GM19239 (cell line): ENCODE measurements around the gene ANGPTL4.
"Not testable (repeated sequence)": the region's sequence is repeated elsewhere in the genome, so short reads cannot be mapped to it uniquely, and the experiment has no call there.

Source experiments
- DNase-seq: peaks from one replicate; pipeline ENCODE4 v3.0.0; 2011; ENCODE audit warnings: low spot score; ENCODE audit not compliant: insufficient read length
- FAIRE-seq: peaks from 2 replicates; lab custom pipeline; 2011; peaks lifted over from hg19 to GRCh38; lab: Jason Lieb, UNC

The ANGPTL4 gene

DNA sequence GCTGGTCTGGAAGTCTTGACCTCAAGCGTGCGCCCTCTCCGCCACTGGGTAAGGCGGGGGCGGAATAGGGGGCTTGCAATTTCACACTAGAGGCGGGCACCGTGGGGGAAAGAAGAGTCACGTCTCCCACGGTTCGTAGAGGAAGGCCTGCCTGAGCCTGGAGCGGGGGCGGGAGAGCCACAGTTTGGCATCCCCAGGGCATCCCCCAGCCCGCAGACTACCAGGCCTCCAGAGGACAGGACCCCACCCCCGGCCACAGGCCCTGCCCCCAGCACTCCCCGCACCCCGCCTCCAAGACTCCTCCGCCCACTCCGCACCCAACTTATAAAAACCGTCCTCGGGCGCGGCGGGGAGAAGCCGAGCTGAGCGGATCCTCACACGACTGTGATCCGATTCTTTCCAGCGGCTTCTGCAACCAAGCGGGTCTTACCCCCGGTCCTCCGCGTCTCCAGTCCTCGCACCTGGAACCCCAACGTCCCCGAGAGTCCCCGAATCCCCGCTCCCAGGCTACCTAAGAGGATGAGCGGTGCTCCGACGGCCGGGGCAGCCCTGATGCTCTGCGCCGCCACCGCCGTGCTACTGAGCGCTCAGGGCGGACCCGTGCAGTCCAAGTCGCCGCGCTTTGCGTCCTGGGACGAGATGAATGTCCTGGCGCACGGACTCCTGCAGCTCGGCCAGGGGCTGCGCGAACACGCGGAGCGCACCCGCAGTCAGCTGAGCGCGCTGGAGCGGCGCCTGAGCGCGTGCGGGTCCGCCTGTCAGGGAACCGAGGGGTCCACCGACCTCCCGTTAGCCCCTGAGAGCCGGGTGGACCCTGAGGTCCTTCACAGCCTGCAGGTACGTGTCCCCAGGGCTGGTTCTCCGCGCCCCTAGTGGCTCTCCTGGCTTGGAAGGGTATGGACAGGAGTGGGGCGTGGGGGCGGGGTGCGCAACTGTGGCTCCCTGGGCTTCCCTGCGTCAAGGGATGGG, at the start of gene ANGPTL4:
Gene ANGPTL4 (plus strand): TSS at position 353 of the 969 bp plus-strand sequence. CDS start 167 bp downstream, at position 520.
- no peak for DNase-seq
- FAIRE-seq = no peak

DNA sequence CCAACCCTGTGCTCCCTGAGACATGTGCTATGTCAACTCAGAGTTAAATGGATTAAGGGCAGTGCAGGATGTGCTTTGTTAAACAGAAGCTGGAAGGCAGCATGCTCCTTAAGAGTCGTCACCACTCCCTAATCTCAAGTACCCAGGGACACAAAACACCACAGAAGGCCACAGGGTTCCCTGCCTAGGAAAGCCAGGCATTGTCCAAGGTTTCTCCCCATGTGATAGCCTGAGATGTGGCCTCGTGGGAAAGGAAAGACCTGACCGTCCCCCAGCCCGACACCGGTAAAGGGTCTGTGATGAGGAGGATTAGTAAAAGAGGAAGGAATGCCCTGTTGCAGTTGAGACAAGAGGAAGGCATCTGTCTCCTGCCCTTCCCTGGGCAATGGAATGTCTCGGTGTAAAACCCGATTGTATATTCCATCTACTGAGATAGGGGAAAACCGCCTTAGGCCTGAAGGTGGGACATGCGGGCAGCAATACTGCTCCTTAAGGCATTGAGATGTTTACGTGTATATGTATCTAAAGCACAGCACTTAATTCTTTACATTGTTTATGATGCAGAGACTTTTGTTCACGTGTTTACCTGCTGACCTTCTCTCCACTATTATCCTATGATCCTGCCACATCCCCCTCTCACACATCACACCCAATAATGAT, 48.8 kb upstream of the ANGPTL4 start:
- not testable (repeated sequence) for FAIRE-seq, DNase-seq

DNA sequence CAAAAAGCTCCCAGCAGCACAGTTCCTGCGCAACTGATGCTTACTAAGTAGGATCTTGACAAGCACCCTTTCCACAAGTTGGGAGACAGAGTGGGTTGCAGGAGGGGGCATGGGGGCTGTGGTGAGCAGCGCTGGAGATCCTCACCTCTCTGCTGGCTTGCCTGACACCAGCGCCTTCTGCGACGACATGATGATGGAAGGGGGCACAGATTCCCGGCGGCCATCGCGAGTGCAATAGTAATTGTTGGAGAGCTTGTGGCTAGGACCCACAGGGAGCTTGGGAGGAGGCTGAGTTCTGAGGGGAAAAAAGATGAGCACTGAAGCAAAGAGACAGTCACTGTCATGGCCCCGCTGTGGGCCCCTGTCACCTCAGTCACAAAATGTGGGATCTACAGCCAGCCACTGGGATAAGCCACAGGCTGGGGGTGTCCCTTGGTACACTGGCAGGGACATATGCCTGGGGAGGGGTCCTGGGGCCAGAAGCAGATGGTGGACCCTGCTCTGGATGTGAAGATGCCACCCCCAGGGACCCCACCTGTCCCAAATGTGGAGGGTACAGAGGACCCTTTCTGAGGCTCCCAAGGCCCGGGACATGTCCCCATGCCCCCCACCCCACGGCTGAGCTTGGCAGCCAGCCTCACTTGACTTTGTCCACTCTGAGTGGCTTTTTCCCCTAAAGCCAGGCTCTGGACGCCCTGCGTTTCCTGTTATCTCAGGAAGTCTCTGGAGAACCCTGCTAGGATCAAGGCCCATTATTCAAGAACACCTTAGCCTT, 47.4 kb upstream of the ANGPTL4 start:
- DNase-seq (no peak), FAIRE-seq (no peak)

GRCh38 chr19:8318835-8319234, 45.1 kb upstream of the ANGPTL4 start:
- not testable (repeated sequence) for FAIRE-seq, DNase-seq

DNA sequence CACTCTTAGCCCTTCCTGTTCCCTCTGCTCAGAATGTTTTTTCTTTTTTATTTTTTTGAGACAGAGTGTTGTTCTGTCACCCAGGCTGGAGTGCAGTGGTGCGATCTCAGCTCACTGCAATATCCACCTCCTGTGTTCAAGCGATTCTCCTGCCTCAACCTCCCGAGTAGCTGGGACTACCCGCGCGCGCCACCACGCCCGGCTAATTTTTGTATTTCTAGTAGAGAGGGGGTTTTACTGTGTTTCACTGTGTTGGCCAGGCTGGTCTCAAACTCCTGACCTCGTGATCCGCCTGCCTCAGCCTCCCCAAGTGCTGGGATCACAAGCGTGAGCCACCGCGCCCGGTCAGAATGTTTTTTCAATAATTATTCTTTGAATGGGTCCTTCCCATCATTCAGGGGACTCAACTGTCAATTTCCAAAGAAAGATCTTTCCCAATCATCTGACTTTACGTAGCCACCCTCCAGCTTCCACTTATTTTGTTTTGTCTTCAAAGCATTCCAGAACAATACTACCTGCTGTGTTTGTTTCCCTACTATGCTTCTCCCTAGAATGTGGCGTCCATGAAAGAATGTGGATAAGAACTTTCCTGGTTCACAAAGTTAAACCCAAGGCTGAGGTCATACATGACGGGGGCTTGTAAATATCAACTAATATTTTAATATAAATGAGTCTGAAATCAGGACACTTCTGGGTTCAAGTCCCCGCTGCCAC, 44.0 kb upstream of the ANGPTL4 start:
- FAIRE-seq (no peak), DNase-seq (no peak)

DNA sequence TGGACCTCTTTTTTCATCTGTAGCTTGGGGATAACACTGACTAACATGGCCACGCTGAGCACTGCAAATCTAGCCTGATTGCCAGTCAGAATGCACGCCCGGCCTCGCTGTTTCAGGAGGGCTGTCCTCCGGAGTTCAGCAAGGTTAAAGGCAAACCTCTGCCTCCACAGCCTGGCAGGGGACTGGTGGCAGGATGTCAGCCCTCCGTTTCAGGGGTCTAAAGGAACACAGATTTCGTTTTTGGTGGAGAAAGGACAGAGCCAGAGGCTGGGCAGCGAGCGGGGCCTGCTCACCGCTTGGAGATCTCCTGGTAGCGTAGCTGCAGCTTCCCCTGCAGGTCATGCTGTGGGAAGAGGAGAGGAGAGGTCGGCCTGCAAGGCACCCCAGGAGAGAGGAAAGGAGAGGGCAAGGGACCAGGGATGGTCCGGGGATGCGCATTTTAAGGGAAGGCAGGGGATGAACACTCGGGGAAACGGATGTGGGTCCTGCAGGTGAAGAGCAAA, 43.3 kb upstream of the ANGPTL4 start:
- FAIRE-seq = no peak
- DNase-seq = no peak

DNA sequence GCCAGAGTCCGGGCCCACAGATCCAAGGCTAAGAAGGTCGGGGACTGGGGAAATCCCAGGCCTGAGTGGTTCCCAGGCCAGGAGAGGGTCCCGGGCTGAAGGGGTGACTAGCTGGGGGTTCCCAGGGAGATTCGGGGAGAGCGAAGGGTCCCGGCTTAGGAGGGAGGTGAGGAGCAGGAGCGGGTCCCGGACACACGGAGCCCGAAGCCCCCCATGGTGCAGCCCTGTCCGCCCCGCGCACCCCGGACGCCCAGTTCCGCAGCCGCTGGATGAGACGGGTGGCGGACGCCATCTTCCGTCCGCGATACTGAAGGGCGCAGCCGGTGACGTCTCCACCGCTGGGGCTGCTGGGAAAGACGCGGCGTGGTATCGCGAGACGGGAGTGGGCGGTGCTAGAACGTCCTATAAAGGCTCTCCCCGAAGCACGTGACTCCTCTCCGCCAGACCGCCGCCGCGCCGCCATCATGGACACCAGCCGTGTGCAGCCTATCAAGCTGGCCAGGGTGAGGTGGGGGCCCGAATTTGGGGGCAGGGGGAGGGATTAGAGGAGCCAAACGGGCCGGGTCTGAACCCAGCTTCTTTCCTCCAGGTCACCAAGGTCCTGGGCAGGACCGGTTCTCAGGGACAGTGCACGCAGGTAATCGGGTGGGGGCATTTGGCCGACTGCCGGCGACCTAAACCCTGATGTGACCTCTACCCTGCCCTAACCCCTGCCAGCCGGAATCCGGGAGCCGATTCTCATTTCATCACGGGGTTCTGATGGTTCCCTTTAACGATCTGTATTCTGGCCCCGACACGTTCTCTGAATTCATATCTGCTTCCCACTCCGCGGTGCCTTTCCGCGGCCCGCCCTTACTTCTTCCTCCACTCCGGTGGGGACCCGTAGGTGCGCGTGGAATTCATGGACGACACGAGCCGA, 42.6 kb upstream of the ANGPTL4 start, which contains the start of the genes NDUFA7 and RPS28:
Gene NDUFA7 (minus strand): TSS at position 309 of the 919 bp plus-strand sequence. CDS start 17 bp downstream, at position 292.
Gene RPS28 (plus strand): TSS at position 430 of the 919 bp plus-strand sequence. CDS start 35 bp downstream, at position 465.
- FAIRE-seq (peak; percentile 92), DNase-seq (peak; percentile 90)

DNA sequence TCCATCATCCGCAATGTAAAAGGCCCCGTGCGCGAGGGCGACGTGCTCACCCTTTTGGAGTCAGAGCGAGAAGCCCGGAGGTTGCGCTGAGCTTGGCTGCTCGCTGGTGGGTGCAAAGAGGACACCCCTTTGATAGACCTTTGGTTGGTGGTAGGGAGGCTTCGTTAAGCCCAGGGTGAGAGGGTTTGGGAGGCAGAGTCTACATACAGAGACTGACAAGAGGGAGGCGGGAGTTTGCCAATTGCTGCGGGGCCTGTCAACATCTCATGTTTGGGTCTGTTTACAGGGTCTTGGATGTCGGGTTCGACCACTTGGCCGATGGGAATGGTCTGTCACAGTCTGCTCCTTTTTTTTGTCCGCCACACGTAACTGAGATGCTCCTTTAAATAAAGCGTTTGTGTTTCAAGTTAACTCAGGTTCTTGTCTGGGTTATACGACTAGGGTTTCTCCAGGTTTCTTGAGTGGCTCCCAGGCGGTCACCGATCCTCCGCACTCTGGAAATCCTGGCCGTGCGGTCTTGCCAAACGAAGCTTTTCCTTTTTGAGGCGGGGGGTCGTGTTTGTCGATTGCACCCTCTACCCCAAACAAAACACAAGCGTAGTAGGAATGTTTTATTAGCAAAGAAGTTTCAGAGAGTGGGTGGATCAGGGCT, 41.8 kb upstream of the ANGPTL4 start:
- no peak for FAIRE-seq
- DNase-seq = no peak

GRCh38 chr19:8322638-8322997, 41.3 kb upstream of the ANGPTL4 start:
- DNase-seq = no peak
- FAIRE-seq = no peak

GRCh38 chr19:8323781-8324185, 40.2 kb upstream of the ANGPTL4 start:
- no peak for DNase-seq
- FAIRE-seq = no peak

- DNase-seq (no peak), FAIRE-seq (no peak)
Observed at GRCh38 chr19:8324186-8325050, 39.5 kb upstream of the ANGPTL4 start.

- no peak for DNase-seq
- FAIRE-seq = no peak
Observed at GRCh38 chr19:8325454-8325853, 38.5 kb upstream of the ANGPTL4 start.

- no peak for DNase-seq
- no peak for FAIRE-seq
Observed at GRCh38 chr19:8329996-8330395, 34.0 kb upstream of the ANGPTL4 start.

GRCh38 chr19:8331263-8331845, 32.6 kb upstream of the ANGPTL4 start:
- DNase-seq = no peak
- FAIRE-seq = no peak

DNA sequence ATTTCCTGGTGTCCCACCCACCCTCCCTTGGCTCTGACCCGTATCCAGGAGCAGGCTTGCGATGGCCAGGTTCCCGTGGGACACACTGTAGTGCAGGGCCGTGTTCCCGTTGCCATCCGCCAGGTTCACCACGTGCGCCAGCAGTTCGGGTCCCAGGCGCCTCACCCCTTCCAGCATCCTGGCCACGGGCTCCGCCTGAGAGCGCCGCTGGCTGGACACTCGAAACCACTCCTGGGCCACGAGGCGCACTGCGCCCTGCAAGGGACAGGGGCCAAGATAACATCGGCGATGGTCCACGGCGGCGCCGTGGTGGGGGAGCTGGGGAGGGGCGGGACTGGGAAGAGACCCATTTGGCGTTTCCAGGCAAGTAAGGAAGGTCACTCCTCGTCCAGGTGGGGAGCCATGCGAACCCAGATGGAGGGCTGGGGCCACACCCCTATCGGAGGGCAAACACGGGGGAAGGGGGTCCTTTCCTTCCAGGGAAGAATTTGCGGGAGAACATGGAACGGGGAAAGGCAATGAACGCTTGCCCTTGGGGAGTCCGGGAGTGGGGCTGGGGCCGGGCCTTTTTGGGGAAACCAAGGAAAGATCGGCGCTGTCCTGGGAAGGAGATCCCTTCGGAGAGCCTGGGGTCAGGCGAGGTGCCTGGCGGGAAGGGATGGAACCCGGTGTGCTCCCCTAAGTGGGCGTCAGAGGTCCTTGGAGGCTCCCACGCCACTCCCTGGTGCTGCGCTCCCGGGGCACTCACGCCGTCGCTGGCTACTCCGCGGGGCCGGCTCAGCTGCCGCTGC, 30.8 kb upstream of the ANGPTL4 start:
- no peak for FAIRE-seq
- DNase-seq = no peak
